SK-N-SH (cell line): ENCODE data around the gene TNFRSF17. TPM values are rescaled to one million over a fixed set of nuclear protein-coding genes. Genes with fewer than 3 reads are reported as not detected.

Experiments used
- CTCF ChIA-PET: fragments of 300-600, 350-600 bp; formaldehyde crosslinking; extraction: SDS; loops from one replicate; lab custom pipeline; 2021; lab: Yijun Ruan, JAX
- POLR2A ChIA-PET: fragments of 350-600 bp; sonication (Branson Sonifier 250); formaldehyde crosslinking; extraction: SDS; loops from one replicate; lab custom pipeline; 2020; ENCODE audit warnings: antibody characterized with exemption, inconsistent platforms; lab: Yijun Ruan, JAX
- DNase-seq: peaks from one replicate; pipeline ENCODE4 v3.0.0; 2012
- H2AFZ ChIP-seq: fragments of 200-600 bp; sonication (generic); 2 replicates; pipeline ENCODE4 v1.8.1; 2016; ENCODE audit warnings: antibody characterized with exemption, mild to moderate bottlenecking, low read depth
- H3F3A ChIP-seq: fragments of 200-600 bp; sonication (generic); replicated peaks from 2 replicates; pipeline ENCODE3; 2016; ENCODE audit warnings: antibody characterized with exemption, mild to moderate bottlenecking; ENCODE audit not compliant: insufficient read depth
- H3K27ac ChIP-seq, 2 experiments: fragments of 200-500 bp in 1 of 2; fragments of 200-600 bp in 1 of 2; sonication (Bioruptor generic) in 1 of 2; sonication (generic), shearing (Covaris generic) in 1 of 2; 2 replicates each; pipeline versions ENCODE4 v1.5.1 to v1.6.1; 2014 to 2016; ENCODE audit warnings: low read depth in 2 of 2, inconsistent platforms in 1 of 2, low read length in 1 of 2, mild to moderate bottlenecking in 1 of 2, mixed read lengths in 1 of 2
- H3K27me3 ChIP-seq: fragments of 200-600 bp; sonication (generic), shearing (Covaris generic); 2 replicates; pipeline ENCODE4 v1.6.1; 2016; ENCODE audit warnings: mixed run types; ENCODE audit not compliant: insufficient read depth
- H3K36me3 ChIP-seq, 2 experiments: fragments of 200-500 bp in 1 of 2; fragments of 200-600 bp in 1 of 2; sonication (Bioruptor generic) in 1 of 2; sonication (generic) in 1 of 2; replicated peaks in 1 of 2; 2 replicates each; pipeline versions ENCODE3 to v1.5.1; 2014 to 2016; ENCODE audit warnings: low read length in 1 of 2, mild to moderate bottlenecking in 1 of 2; ENCODE audit not compliant: insufficient read depth in 2 of 2, control insufficient read depth in 1 of 2
- H3K4me1 ChIP-seq, 2 experiments: fragments of 200-500 bp in 1 of 2; fragments of 200-600 bp in 1 of 2; sonication (Bioruptor generic) in 1 of 2; sonication (generic), shearing (Covaris generic) in 1 of 2; 2 replicates each; pipeline versions ENCODE4 v1.5.1 to v1.6.1; 2014 to 2016; ENCODE audit warnings: low read depth in 1 of 2, low read length in 1 of 2, mixed run types in 1 of 2; ENCODE audit not compliant: insufficient read depth in 2 of 2, control insufficient read depth in 1 of 2
- H3K4me2 ChIP-seq: fragments of 200-600 bp; sonication (generic), shearing (Covaris generic); 2 replicates; pipeline ENCODE4 v1.6.1; 2017; ENCODE audit warnings: mixed run types
- H3K4me3 ChIP-seq, 2 experiments: fragments of 200-500 bp in 1 of 2; fragments of 200-600 bp in 1 of 2; sonication (Bioruptor generic) in 1 of 2; sonication (generic), shearing (Covaris generic) in 1 of 2; 2 replicates each; pipeline versions ENCODE4 v1.5.1 to v1.8.1; 2014 to 2016; ENCODE audit warnings: low read depth in 2 of 2, inconsistent platforms in 1 of 2, low read length in 1 of 2, mild to moderate bottlenecking in 1 of 2, mixed read lengths in 1 of 2, moderate library complexity in 1 of 2
- H3K79me2 ChIP-seq: fragments of 200-600 bp; sonication (generic); 2 replicates; pipeline ENCODE4 v1.8.1; 2017; ENCODE audit warnings: mild to moderate bottlenecking; ENCODE audit not compliant: insufficient read depth
- H3K9ac ChIP-seq: fragments of 200-600 bp; sonication (generic); 2 replicates; pipeline ENCODE4 v1.6.1; 2017; ENCODE audit warnings: mixed run types
- H3K9me2 ChIP-seq: fragments of 200-600 bp; sonication (generic); 2 replicates; pipeline ENCODE4 v1.6.1; 2017; ENCODE audit warnings: mixed run types
- H3K9me3 ChIP-seq: fragments of 200-600 bp; sonication (generic); 2 replicates; pipeline ENCODE4 v1.6.1; 2017; ENCODE audit warnings: mixed run types, mild to moderate bottlenecking, moderate library complexity
- H4K20me1 ChIP-seq: fragments of 200-600 bp; sonication (generic); 2 replicates; pipeline ENCODE4 v1.6.1; 2017; ENCODE audit warnings: mild to moderate bottlenecking, mixed run types; ENCODE audit not compliant: insufficient read depth
- CTCF ChIP-seq: fragments of 200-600 bp; sonication (generic); IDR thresholded peaks from 2 replicates; pipeline ENCODE4 v1.6.1; 2017; ENCODE audit warnings: antibody characterized with exemption, mild to moderate bottlenecking, moderate library complexity
- ELF1 ChIP-seq: IDR thresholded peaks from 2 replicates; pipeline ENCODE4 v1.4.0; 2012
- EP300 ChIP-seq, 2 experiments: IDR thresholded peaks; 2 replicates each; pipeline versions ENCODE4 v1.4.0 to v1.6.1; 2012; ENCODE audit warnings: borderline replicate concordance in 1 of 2, low read depth in 1 of 2, low read length in 1 of 2
- GABPA ChIP-seq: IDR thresholded peaks from 2 replicates; pipeline ENCODE4 v1.4.0; 2012; ENCODE audit warnings: low read depth, mild to moderate bottlenecking
- GATA2 ChIP-seq: sonication (generic); formaldehyde crosslinking; IDR thresholded peaks from 2 replicates; pipeline ENCODE4 v1.5.0; 2020; ENCODE audit warnings: mild to moderate bottlenecking, missing genetic modification reagents
- JUND ChIP-seq: IDR thresholded peaks from 2 replicates; pipeline ENCODE4 v1.4.0; 2012
- MXI1 ChIP-seq: IDR thresholded peaks from 2 replicates; pipeline ENCODE4 v1.6.1; 2012; ENCODE audit warnings: mild to moderate bottlenecking, low read depth, low read length, improper control_type of control experiment
- NRF1 ChIP-seq: IDR thresholded peaks from 2 replicates; pipeline ENCODE4 v1.6.1; 2012; ENCODE audit warnings: low read depth, mild to moderate bottlenecking, low read length
- POLR2AphosphoS5 ChIP-seq: IDR thresholded peaks from 2 replicates; pipeline ENCODE4 v1.6.1; 2012; ENCODE audit warnings: low read depth, low read length
- RAD21 ChIP-seq: IDR thresholded peaks from 2 replicates; pipeline ENCODE4 v1.6.1; 2012; ENCODE audit warnings: mild to moderate bottlenecking, low read length
- RCOR1 ChIP-seq: fragments of 150-350 bp; IDR thresholded peaks from 2 replicates; pipeline ENCODE4 v1.6.1; 2017; ENCODE audit warnings: antibody characterized with exemption, low read length
- RXRA ChIP-seq: IDR thresholded peaks from 2 replicates; pipeline ENCODE4 v1.4.0; 2012; ENCODE audit warnings: low read depth, mild to moderate bottlenecking, borderline replicate concordance
- TAF1 ChIP-seq: IDR thresholded peaks from 2 replicates; pipeline ENCODE4 v1.6.1; 2012; ENCODE audit warnings: low read depth, mild to moderate bottlenecking, low read length, moderate library complexity, borderline replicate concordance
- TCF12 ChIP-seq: IDR thresholded peaks from 2 replicates; pipeline ENCODE4 v1.4.0; 2012
- YY1 ChIP-seq: IDR thresholded peaks from 2 replicates; pipeline ENCODE4 v1.4.0; 2012; ENCODE audit warnings: low read depth, mild to moderate bottlenecking
- WGBS: methylation state at CpG from one replicate; pipeline ENCODE4 v1.1.6; 2017; ENCODE audit warnings: low lambda C conversion rate; 5-methylcytosine and 5-hydroxymethylcytosine counted together
- polyA plus RNA-seq, 3 experiments: library from polyadenylated mRNA; depleted of rRNA; stranded (reverse); fragments of >200 nt; gene quantifications; 2 replicates each; pipeline ENCODE4 v1.2.3, GENCODE V29; 2012
- TF ChIP-seq, protein P1 (sequence below): fragments of 150-350 bp; IDR thresholded peaks from 2 replicates; pipeline ENCODE4 v1.6.1; 2016; ENCODE audit warnings: mild to moderate bottlenecking, low read depth, low read length
- TF ChIP-seq, protein P2 (sequence below): IDR thresholded peaks from 2 replicates; pipeline ENCODE4 v1.4.0; 2012; ENCODE audit warnings: low read depth, borderline replicate concordance
- TF ChIP-seq, protein P3 (sequence below): fragments of 150-350 bp; IDR thresholded peaks from 2 replicates; pipeline ENCODE4 v1.6.1; 2017; ENCODE audit warnings: antibody characterized with exemption, low read length, low read depth, borderline replicate concordance

TNFRSF17 gene
- polyA plus RNA-seq, 1 of the 3 experiments (the other 2 are of a cell fraction): not detected

GRCh38 chr16:12009922-12010321, 44.9 kb downstream of the TNFRSF17 start:
- Histone ChIP-seq H3K4me3 (no peak overlapping the region), H3F3A (no peaks in the 10 kb centered on the region), H3K4me1 (no peaks in the 10 kb centered on the region), H3K27ac (no peak overlapping the region), H3K4me2 (no peak overlapping the region), H3K9ac (no peak overlapping the region)
- WGBS: 97% methylated on average over 2 of the region's 2 CpGs
- POLR2A ChIA-PET: no interaction called here
- no peak for DNase-seq
- TF ChIP-seq EP300 (IDR thresholded peaks at IDR 0.05; ENCODE audit: borderline replicate concordance in 1 of 2, low read depth in 1 of 2, low read length in 1 of 2) (no peak), RAD21 (no peak), POLR2AphosphoS5 (no peak), TCF12 (no peak), YY1 (no peak), GABPA (no peak), MXI1 (no peak), RXRA (no peak), JUND (no peak), CTCF (no peak), RCOR1 (no peak), NRF1 (no peak), TAF1 (no peak), ELF1 (no peak), GATA2 (no peak)
- TF ChIP-seq, protein P1, sequence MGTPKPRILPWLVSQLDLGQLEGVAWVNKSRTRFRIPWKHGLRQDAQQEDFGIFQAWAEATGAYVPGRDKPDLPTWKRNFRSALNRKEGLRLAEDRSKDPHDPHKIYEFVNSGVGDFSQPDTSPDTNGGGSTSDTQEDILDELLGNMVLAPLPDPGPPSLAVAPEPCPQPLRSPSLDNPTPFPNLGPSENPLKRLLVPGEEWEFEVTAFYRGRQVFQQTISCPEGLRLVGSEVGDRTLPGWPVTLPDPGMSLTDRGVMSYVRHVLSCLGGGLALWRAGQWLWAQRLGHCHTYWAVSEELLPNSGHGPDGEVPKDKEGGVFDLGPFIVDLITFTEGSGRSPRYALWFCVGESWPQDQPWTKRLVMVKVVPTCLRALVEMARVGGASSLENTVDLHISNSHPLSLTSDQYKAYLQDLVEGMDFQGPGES: no peak
- TF ChIP-seq, protein P2, sequence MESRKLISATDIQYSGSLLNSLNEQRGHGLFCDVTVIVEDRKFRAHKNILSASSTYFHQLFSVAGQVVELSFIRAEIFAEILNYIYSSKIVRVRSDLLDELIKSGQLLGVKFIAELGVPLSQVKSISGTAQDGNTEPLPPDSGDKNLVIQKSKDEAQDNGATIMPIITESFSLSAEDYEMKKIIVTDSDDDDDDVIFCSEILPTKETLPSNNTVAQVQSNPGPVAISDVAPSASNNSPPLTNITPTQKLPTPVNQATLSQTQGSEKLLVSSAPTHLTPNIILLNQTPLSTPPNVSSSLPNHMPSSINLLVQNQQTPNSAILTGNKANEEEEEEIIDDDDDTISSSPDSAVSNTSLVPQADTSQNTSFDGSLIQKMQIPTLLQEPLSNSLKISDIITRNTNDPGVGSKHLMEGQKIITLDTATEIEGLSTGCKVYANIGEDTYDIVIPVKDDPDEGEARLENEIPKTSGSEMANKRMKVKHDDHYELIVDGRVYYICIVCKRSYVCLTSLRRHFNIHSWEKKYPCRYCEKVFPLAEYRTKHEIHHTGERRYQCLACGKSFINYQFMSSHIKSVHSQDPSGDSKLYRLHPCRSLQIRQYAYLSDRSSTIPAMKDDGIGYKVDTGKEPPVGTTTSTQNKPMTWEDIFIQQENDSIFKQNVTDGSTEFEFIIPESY: no peak
- TF ChIP-seq, protein P3, sequence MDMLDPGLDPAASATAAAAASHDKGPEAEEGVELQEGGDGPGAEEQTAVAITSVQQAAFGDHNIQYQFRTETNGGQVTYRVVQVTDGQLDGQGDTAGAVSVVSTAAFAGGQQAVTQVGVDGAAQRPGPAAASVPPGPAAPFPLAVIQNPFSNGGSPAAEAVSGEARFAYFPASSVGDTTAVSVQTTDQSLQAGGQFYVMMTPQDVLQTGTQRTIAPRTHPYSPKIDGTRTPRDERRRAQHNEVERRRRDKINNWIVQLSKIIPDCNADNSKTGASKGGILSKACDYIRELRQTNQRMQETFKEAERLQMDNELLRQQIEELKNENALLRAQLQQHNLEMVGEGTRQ: no peak
- TF ChIP-seq, all 33 proteins: peak for 0
- H3K9me2 ChIP-seq: no peaks in the 10 kb centered on the region
- no peaks in the 10 kb centered on the region for H4K20me1 ChIP-seq
- CTCF ChIA-PET: interaction anchor here (1.0 to 1.4 kb wide), 2 partner anchors 13 to 58 kb away, joined by 4 read pairs; no protein-coding TSS in a partner anchor
- no peaks in the 10 kb centered on the region for H3K9me3 ChIP-seq
- no peaks in the 10 kb centered on the region for H3K79me2 ChIP-seq
- no peaks in the 10 kb centered on the region for H3K36me3 ChIP-seq
- H3K27me3 ChIP-seq: no peaks in the 10 kb centered on the region
- no peak overlapping the region for H2AFZ ChIP-seq
